NB4 (cell line): ENCODE results near the gene NFIA.

ENCODE experiments used
- DNase-seq: peaks from one replicate; pipeline ENCODE4 v3.0.0; 2010; ENCODE audit warnings: low read depth
- H3K4me3 ChIP-seq: one replicate; pipeline ENCODE4 v1.5.1; 2011; ENCODE audit warnings: mild to moderate bottlenecking, low read depth, low read length, moderate library complexity
- MYC ChIP-seq: IDR thresholded peaks from 2 replicates; pipeline ENCODE4 v1.6.1; 2011; ENCODE audit warnings: low read depth, low read length
- POLR2A ChIP-seq: IDR thresholded peaks from 2 replicates; pipeline ENCODE4 v1.6.1; 2011; ENCODE audit warnings: mild to moderate bottlenecking; ENCODE audit not compliant: insufficient read length; ENCODE audit errors: extremely low read depth
- TF ChIP-seq, protein P1 (sequence below): IDR thresholded peaks from 2 replicates; pipeline ENCODE4 v1.6.1; 2011; ENCODE audit warnings: low read depth, low read length
- TF ChIP-seq, protein P2 (sequence below): IDR thresholded peaks from one replicate; pipeline ENCODE4 v1.5.1; 2012; ENCODE audit warnings: low read depth, low read length

The NFIA gene

DNA sequence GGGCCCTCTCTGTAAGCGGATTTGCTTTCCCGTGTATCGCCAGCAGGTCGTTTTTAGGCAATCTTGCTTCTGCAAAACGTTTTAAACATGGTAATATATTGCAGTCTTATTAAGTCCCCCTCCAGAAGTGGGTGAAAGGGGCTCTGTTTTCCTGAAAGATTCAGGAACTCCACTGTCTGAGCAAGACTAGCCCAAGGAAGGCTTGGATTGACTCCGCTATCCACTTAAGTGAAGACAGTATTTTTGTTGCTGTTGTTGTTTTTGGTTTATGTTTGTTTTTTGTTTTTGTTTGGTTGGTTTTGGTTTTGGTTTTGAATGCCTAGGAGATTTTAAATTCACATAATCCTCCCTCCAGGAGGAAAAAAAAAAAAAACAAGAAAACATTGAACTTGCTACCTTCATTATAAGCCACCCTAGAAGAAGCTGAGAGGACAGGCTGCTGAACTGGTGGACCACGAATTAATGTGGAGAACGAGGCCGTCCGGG is 29.1 kb upstream of the NFIA start:
- no peak overlapping the region for H3K4me3 ChIP-seq
- TF ChIP-seq POLR2A (no peak), MYC (no peak)
- TF ChIP-seq, protein P1, sequence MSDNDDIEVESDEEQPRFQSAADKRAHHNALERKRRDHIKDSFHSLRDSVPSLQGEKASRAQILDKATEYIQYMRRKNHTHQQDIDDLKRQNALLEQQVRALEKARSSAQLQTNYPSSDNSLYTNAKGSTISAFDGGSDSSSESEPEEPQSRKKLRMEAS: no peak
- TF ChIP-seq, protein P2, sequence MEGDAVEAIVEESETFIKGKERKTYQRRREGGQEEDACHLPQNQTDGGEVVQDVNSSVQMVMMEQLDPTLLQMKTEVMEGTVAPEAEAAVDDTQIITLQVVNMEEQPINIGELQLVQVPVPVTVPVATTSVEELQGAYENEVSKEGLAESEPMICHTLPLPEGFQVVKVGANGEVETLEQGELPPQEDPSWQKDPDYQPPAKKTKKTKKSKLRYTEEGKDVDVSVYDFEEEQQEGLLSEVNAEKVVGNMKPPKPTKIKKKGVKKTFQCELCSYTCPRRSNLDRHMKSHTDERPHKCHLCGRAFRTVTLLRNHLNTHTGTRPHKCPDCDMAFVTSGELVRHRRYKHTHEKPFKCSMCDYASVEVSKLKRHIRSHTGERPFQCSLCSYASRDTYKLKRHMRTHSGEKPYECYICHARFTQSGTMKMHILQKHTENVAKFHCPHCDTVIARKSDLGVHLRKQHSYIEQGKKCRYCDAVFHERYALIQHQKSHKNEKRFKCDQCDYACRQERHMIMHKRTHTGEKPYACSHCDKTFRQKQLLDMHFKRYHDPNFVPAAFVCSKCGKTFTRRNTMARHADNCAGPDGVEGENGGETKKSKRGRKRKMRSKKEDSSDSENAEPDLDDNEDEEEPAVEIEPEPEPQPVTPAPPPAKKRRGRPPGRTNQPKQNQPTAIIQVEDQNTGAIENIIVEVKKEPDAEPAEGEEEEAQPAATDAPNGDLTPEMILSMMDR: no peak
- DNase-seq: no peak

DNA sequence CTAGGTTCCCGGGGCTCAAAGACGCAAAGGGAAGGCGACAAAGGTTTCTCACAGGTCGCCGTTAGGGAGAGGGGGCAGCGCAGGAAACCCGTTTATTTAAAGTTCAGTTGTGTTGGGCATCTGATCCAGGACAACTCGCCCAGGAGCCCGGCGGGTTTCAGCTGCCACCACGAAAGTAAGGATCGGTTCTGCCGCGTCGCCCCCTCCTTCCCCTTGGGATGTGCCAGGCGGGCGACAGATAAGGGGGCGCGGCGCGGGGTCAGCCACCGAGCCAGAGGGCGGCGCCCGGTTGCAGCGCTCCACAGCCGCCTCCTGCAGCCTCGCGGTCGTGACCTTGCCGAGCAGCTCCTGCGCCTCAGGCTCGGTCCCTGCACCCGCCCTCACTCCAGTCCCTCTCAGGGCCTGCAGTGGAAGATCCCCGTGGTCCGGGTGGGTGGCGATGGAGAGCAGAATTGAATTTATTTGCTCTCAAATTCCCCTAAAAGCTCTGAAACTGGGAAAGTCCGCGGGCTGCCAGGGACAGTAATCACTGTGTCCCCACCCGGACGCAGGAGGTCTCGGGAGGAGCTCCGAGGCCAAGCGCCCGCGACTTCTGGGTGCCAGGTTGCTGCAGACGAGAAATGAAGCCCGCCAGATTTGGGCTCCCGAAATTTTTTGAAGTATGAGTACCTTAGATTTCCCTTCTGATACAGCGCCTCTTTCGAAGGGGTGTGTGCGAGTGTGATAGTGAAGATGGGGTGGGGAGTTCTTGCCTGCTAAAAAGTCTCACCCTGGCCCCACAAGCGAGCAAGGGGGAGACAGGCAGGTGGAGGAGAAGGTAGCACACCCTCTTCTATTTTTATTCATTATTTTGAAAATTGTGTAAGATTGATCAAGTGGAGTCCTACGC is 28.4 kb upstream of the NFIA start:
- H3K4me3 ChIP-seq: no peak overlapping the region
- TF ChIP-seq, protein P2: no peak
- TF ChIP-seq MYC (no peak), POLR2A (no peak)
- TF ChIP-seq, protein P1: no peak
- peak; percentile 22 for DNase-seq

DNA sequence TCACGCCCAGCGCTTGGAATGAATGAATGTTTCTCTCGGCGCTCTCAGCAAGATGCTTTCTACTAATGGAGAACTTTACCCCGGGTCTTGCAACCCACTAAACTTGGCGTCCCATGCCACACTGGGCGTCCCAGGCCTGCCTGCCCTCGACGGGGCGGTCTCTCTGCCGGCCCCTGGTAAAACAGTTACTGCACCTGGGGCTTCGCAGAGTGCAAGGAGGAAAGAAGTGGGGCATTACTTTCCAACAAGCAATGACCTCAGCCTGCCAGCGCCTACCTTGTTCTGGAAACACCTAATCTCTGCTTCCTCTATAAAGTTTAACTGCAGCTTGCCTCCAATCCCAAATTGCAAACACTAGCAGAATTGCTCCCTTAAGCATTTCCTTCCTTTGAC is 27.8 kb upstream of the NFIA start:
- DNase-seq: no peak
- no peak for TF ChIP-seq MYC
- TF ChIP-seq, protein P2: no peak
- TF ChIP-seq, protein P1: no peak
- TF ChIP-seq POLR2A: no peak
- H3K4me3 ChIP-seq: no peak overlapping the region

DNA sequence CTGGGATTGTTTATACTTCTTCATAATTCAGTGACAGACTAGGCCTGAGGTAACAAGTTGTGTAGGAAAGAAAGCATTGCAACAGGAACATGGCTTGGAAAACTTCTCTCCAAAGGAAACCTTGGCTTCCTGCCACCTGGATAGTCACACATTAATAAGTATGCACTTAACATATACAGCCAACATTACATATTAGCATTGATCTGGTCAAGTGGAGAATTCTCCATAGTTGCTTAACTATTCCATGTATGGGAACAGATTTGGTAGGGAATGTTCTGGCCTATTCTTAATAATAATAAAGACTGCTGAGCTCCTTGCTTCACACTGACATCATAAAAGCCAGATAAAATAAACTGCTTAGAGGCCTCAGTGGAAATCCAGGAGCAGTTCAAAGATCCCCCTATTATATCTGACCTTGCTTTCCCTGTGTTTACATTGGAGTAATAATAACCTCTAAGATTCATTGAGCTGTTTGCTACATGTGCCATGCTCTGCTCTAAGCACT is 27.2 kb upstream of the NFIA start:
- H3K4me3 ChIP-seq: no peak overlapping the region
- no peak for DNase-seq
- TF ChIP-seq, protein P2: no peak
- TF ChIP-seq POLR2A (no peak), MYC (no peak)
- TF ChIP-seq, protein P1: no peak

DNA sequence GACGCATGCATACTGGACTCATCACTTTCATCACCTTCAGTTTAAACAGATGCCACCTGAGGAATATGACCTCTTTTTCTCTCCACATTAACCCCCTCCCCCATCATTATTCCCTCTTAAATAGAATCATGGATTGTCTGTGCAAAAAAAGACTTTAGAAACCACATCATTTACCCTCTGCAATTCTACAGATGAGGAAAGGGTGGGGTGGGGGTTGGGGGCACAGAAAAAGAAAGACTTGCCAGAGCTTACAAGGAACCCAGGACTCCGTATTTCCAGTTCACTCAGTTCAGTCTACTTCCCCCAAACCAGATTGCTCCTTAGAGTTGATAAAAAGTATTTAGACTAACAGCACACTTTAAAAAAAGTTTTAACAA is 26.2 kb upstream of the NFIA start:
- DNase-seq: no peak
- no peak overlapping the region for H3K4me3 ChIP-seq
- no peak for TF ChIP-seq MYC
- TF ChIP-seq, protein P1: no peak
- TF ChIP-seq POLR2A: no peak
- TF ChIP-seq, protein P2: no peak
